LNCaP clone FGC (cell line): Measurements from ENCODE around the gene MATK.
"Not testable (repeated sequence)": the region's sequence is repeated elsewhere in the genome, so short reads cannot be mapped to it uniquely, and the experiment has no call there.

Experiments
- DNase-seq: peaks from one replicate; pipeline ENCODE4 v3.0.0-alpha.2; 2011; ENCODE audit warnings: low read depth
- H3K4me3 ChIP-seq: 2 replicates; pipeline ENCODE4 v1.5.1; 2011; ENCODE audit warnings: mild to moderate bottlenecking, low read depth, low read length, control low read depth
- CTCF ChIP-seq: IDR thresholded peaks from 2 replicates; pipeline ENCODE4 v1.5.1; 2012; ENCODE audit warnings: mild to moderate bottlenecking; ENCODE audit not compliant: control insufficient read depth, insufficient read depth; ENCODE audit errors: extremely low read depth

Gene MATK

GRCh38 chr19:3770136-3770999 lies 15.8 kb downstream of the MATK start:
- no peak for DNase-seq
- H3K4me3 ChIP-seq, result no peak overlapping the region
- TF ChIP-seq CTCF, result no peak

GRCh38 chr19:3769494-3769893 lies 16.7 kb downstream of the MATK start:
- no peak for DNase-seq
- no peak overlapping the region for H3K4me3 ChIP-seq

GRCh38 chr19:3768748-3769099 lies 17.5 kb downstream of the MATK start:
- no peak for TF ChIP-seq CTCF
- no peak for DNase-seq
- H3K4me3 ChIP-seq, result no peak overlapping the region

More at GRCh38 chr19:3769494-3769893, 16.7 kb downstream of the MATK start:
- TF ChIP-seq CTCF, result no peak

GRCh38 chr19:3768015-3768747 lies 18.0 kb downstream of the MATK start:
- no peak for DNase-seq
- TF ChIP-seq CTCF, result no peak
- H3K4me3 ChIP-seq, result no peak overlapping the region

GRCh38 chr19:3767050-3767449 lies 19.1 kb downstream of the MATK start:
- DNase-seq, result no peak
- no peak overlapping the region for H3K4me3 ChIP-seq
- TF ChIP-seq CTCF, result no peak

- TF ChIP-seq CTCF, result no peak
- no peak overlapping the region for H3K4me3 ChIP-seq
- no peak for DNase-seq
Measured at GRCh38 chr19:3766520-3766919, 19.7 kb downstream of the MATK start.

GRCh38 chr19:3765757-3766156 lies 20.4 kb downstream of the MATK start:
- DNase-seq, H3K4me3 ChIP-seq: not testable (repeated sequence)
